ENCODE measurements around the gene RAB18. TPM values are rescaled to one million over a fixed set of nuclear protein-coding genes. Genes with fewer than 3 reads are reported as not detected.
"Not testable (repeated sequence)": the region's sequence is repeated elsewhere in the genome, so short reads cannot be mapped to it uniquely, and the experiment has no call there.

Gene RAB18
- total RNA-seq, 1 experiment from 2014 or later: 89.4 TPM

- Histone ChIP-seq H2BK15ac (ENCODE audit: low read depth, low read length) (no peak overlapping the region), H3K27me3 (ENCODE audit: insufficient read depth, low read length) (no peaks in the 10 kb centered on the region), H2AK5ac (ENCODE audit: insufficient read length, low read length) (no peak overlapping the region), H3K56ac (ENCODE audit: insufficient read length, low read depth, low read length) (no peak overlapping the region), H3K4ac (ENCODE audit: low read depth, low read length) (no peak overlapping the region), H2BK120ac (ENCODE audit: low read depth, low read length, poor library complexity, severe bottlenecking) (no peak overlapping the region), H3K79me1 (ENCODE audit: insufficient read depth, low read depth, low read length, poor library complexity, severe bottlenecking) (no peaks in the 10 kb centered on the region), H3K27ac (ENCODE audit: insufficient read length, low read depth, low read length) (no peak overlapping the region), H3K4me1 (ENCODE audit: insufficient read depth, low read length) (peaks cover 4% of the 10 kb centered on the region; the same call in 1 of the 2 replicates), H3K9ac (ENCODE audit: extremely low read depth, insufficient read length, low read length) (no peak overlapping the region), H3K23me2 (ENCODE audit: insufficient read length, low read depth, low read length, poor library complexity, severe bottlenecking) (no peaks in the 10 kb centered on the region), H4K8ac (replicated peaks; ENCODE audit: insufficient read length, low read depth, low read length) (no peak overlapping the region), H3K9me3 (ENCODE audit: control insufficient read depth, low read depth, low read length) (no peaks in the 10 kb centered on the region), H2BK5ac (ENCODE audit: insufficient read length, low read length) (no peak overlapping the region), H3K18ac (ENCODE audit: insufficient read length, low read depth, low read length) (no peak overlapping the region), H4K5ac (ENCODE audit: insufficient read length, low read depth, low read length) (no peak overlapping the region), H4K91ac (ENCODE audit: insufficient read length, low read depth, low read length) (no peak overlapping the region), H3K4me2 (ENCODE audit: insufficient read depth, insufficient read length, low read length) (no peak overlapping the region), H2BK20ac (ENCODE audit: low read depth, low read length, poor library complexity, severe bottlenecking) (no peak overlapping the region), H3K79me2 (ENCODE audit: insufficient read depth, low read length) (no peaks in the 10 kb centered on the region), H2AFZ (ENCODE audit: low read length) (no peak overlapping the region), H3K23ac (ENCODE audit: insufficient read length, low read depth, low read length) (no peak overlapping the region), H3T11ph (ENCODE audit: low read length) (no peak overlapping the region), H2BK12ac (ENCODE audit: insufficient read length, low read depth, low read length) (no peak overlapping the region), H3K14ac (ENCODE audit: insufficient read depth, low read length) (no peak overlapping the region), H4K20me1 (ENCODE audit: control insufficient read depth, insufficient read depth, insufficient read length) (no peaks in the 10 kb centered on the region)
- no peak for TF ChIP-seq CTCF (conservative IDR thresholded peaks at IDR 0.05)
- H3K36me3 Mint-ChIP-seq (ENCODE audit: insufficient read depth in 1 of 3, low read depth in 3 of 3): no peaks in the 10 kb centered on the region; a peak in 1 of 7 replicates
- H3K4me3 Mint-ChIP-seq: no peak overlapping the region
- H3K9me3 Mint-ChIP-seq: peaks cover 0 to 2% of the 10 kb centered on the region in 2 experiments; a peak in 2 of 5 replicates
- no peak for DNase-seq
- no CpG with 5 or more reads among the region's 3 CpGs for WGBS (ENCODE audit: extremely low coverage, insufficient read length, low lambda C conversion rate)
- H3K27me3 Mint-ChIP-seq (ENCODE audit: low read depth): peaks cover 1% of the 10 kb centered on the region
- H3K27ac Mint-ChIP-seq: no peak overlapping the region
- peaks cover 3 to 12% of the 10 kb centered on the region in 2 experiments; a peak in 3 of 4 replicates for H3K4me1 Mint-ChIP-seq
Observed at GRCh38 chr10:27464993-27465392, 39.1 kb upstream of the RAB18 start.

- H2BK20ac ChIP-seq (ENCODE audit: low read depth, low read length, poor library complexity, severe bottlenecking); H2AFZ ChIP-seq (ENCODE audit: low read length); H3K56ac ChIP-seq (ENCODE audit: insufficient read length, low read depth, low read length); H3K36me3 Mint-ChIP-seq (ENCODE audit: insufficient read depth in 1 of 3, low read depth in 3 of 3); H3K27ac ChIP-seq (ENCODE audit: insufficient read length, low read depth, low read length); H2BK5ac ChIP-seq (ENCODE audit: insufficient read length, low read length); H3K9me3 Mint-ChIP-seq; H3K4ac ChIP-seq (ENCODE audit: low read depth, low read length); H3K18ac ChIP-seq (ENCODE audit: insufficient read length, low read depth, low read length); H3T11ph ChIP-seq (ENCODE audit: low read length); H3K27ac Mint-ChIP-seq; H3K23ac ChIP-seq (ENCODE audit: insufficient read length, low read depth, low read length); H2BK120ac ChIP-seq (ENCODE audit: low read depth, low read length, poor library complexity, severe bottlenecking); H3K23me2 ChIP-seq (ENCODE audit: insufficient read length, low read depth, low read length, poor library complexity, severe bottlenecking); H2AK5ac ChIP-seq (ENCODE audit: insufficient read length, low read length); H3K4me3 Mint-ChIP-seq; H2BK15ac ChIP-seq (ENCODE audit: low read depth, low read length); H3K9ac ChIP-seq (ENCODE audit: extremely low read depth, insufficient read length, low read length); H4K5ac ChIP-seq (ENCODE audit: insufficient read length, low read depth, low read length); H3K27me3 Mint-ChIP-seq (ENCODE audit: low read depth); H3K79me2 ChIP-seq (ENCODE audit: insufficient read depth, low read length); H3K9me3 ChIP-seq (ENCODE audit: control insufficient read depth, low read depth, low read length); H4K8ac ChIP-seq (replicated peaks; ENCODE audit: insufficient read length, low read depth, low read length); H4K20me1 ChIP-seq (ENCODE audit: control insufficient read depth, insufficient read depth, insufficient read length); H3K4me2 ChIP-seq (ENCODE audit: insufficient read depth, insufficient read length, low read length); H3K4me1 ChIP-seq (ENCODE audit: insufficient read depth, low read length); H3K79me1 ChIP-seq (ENCODE audit: insufficient read depth, low read depth, low read length, poor library complexity, severe bottlenecking); H2BK12ac ChIP-seq (ENCODE audit: insufficient read length, low read depth, low read length); DNase-seq; H3K27me3 ChIP-seq (ENCODE audit: insufficient read depth, low read length); H4K91ac ChIP-seq (ENCODE audit: insufficient read length, low read depth, low read length); H3K14ac ChIP-seq (ENCODE audit: insufficient read depth, low read length): not testable (repeated sequence)
- peaks cover 5 to 14% of the 10 kb centered on the region in 2 experiments for H3K4me1 Mint-ChIP-seq
- WGBS (ENCODE audit: extremely low coverage, insufficient read length, low lambda C conversion rate): no CpG with 5 or more reads among the region's 9 CpGs
Observed at GRCh38 chr10:27465596-27465995, 38.5 kb upstream of the RAB18 start.
